Measurements from ENCODE around the gene RCOR1. TPM values are rescaled to one million over a fixed set of nuclear protein-coding genes. Genes with fewer than 3 reads are reported as not detected.
A peak's percentile ranks its signal among the peaks of the same experiment; 100 is the strongest.

RCOR1 gene
- total and polyA plus RNA-seq, 2 donors (not counting 1 experiment from before 2014, with no cell fraction given) = 8.7 to 37.1 TPM

DNA sequence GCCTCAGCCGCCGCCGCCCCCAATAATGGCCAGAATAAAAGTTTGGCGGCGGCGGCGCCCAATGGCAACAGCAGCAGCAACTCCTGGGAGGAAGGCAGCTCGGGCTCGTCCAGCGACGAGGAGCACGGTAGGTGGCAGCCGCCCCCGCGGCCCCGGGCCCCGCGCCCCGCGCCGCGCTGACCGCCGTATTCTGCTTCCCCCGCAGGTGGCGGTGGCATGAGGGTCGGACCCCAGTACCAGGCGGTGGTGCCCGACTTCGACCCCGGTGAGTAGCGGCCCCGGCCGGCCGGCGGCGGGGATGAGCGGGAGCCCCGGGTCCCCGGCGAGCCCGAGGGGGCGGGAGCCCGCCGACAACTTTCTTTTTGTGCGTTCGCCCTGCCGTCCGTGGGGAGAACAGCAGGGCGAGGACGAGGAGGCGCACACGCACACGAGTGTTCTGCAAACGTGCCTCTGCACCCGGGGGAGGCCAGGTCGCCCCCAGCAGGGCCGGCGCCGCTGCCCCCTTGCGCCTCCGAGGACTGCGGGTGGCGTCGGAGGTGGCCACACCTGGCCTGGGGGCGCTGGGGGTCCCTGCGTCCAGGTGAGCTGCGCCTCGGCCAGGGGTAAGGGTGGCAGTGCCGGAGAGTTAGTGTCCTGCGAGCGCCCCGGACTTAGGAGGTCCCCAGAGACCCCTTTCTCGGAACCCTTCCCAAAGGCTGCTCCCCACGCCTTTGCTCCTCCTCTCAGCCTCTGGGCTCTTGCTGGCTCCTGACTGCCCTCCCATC is 794 bp downstream of the RCOR1 start:
- Histone ChIP-seq H3K27me3 (replicated peaks in 1 of 4; ENCODE audit: control extremely low read depth in 1 of 4, control insufficient read depth in 3 of 4, insufficient read depth in 4 of 4, low read length in 3 of 4) (no peaks in the 10 kb centered on the region), H3K4me3 (ENCODE audit: control extremely low read depth in 1 of 5, extremely low read depth in 1 of 5, insufficient read depth in 1 of 5, low read depth in 2 of 5, low read length in 4 of 5) (peak overlapping the region; percentile 43 to 86 (median 73)), H3K4me1 (ENCODE audit: control insufficient read depth in 2 of 2, insufficient read depth in 2 of 2, low read length in 2 of 2) (peaks cover 10 to 22% of the 10 kb centered on the region in 2 donors), H3K9ac (ENCODE audit: low read length) (peak overlapping the region; percentile 80), H2AFZ (ENCODE audit: insufficient read depth, low read depth, low read length, poor library complexity, severe bottlenecking) (peak overlapping the region; percentile 56), H4K20me1 (ENCODE audit: control insufficient read depth, insufficient read depth, low read length, poor library complexity, severe bottlenecking) (peaks cover 29% of the 10 kb centered on the region), H3K27ac (ENCODE audit: low read length in 2 of 2) (peak overlapping the region; percentile 47 to 72), H3K4me2 (replicated peaks; ENCODE audit: low read depth, low read length, poor library complexity, severe bottlenecking) (peak overlapping the region; percentile 83), H3K79me2 (ENCODE audit: control insufficient read depth, insufficient read depth, low read length) (peaks cover 46% of the 10 kb centered on the region), H3K9me3 (ENCODE audit: control extremely low read depth in 1 of 3, control insufficient read depth in 2 of 3, insufficient read depth in 1 of 3, low read length in 2 of 3) (no peaks in the 10 kb centered on the region), H3K36me3 (replicated peaks in 1 of 2; ENCODE audit: control extremely low read depth in 1 of 2, control insufficient read depth in 1 of 2, extremely low read depth in 1 of 2, insufficient read depth in 2 of 2, low read length in 1 of 2) (peaks cover 0 to 1% of the 10 kb centered on the region in 2 experiments)
- ChIA-PET POLR2A (interaction anchor here (1.1 to 1.4 kb wide), 2 partner anchors 11 to 68 kb away, joined by 3 to 4 read pairs; no protein-coding TSS in a partner anchor), CTCF (interaction anchor here (0.6 to 3.1 kb wide), 9 partner anchors 18 to 155 kb away, joined by 3 to 34 read pairs (median 5); no protein-coding TSS in a partner anchor)
- peak overlapping the region; percentile 67 for H3K27ac Mint-ChIP-seq
- H3K27me3 Mint-ChIP-seq = no peaks in the 10 kb centered on the region
- TF ChIP-seq, protein P1, sequence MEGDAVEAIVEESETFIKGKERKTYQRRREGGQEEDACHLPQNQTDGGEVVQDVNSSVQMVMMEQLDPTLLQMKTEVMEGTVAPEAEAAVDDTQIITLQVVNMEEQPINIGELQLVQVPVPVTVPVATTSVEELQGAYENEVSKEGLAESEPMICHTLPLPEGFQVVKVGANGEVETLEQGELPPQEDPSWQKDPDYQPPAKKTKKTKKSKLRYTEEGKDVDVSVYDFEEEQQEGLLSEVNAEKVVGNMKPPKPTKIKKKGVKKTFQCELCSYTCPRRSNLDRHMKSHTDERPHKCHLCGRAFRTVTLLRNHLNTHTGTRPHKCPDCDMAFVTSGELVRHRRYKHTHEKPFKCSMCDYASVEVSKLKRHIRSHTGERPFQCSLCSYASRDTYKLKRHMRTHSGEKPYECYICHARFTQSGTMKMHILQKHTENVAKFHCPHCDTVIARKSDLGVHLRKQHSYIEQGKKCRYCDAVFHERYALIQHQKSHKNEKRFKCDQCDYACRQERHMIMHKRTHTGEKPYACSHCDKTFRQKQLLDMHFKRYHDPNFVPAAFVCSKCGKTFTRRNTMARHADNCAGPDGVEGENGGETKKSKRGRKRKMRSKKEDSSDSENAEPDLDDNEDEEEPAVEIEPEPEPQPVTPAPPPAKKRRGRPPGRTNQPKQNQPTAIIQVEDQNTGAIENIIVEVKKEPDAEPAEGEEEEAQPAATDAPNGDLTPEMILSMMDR (IDR thresholded peaks at IDR 0.05) = peak; percentile 71
- no peak for TF ChIP-seq EZH2 (IDR thresholded peaks at IDR 0.05; ENCODE audit: borderline replicate concordance, insufficient read depth, low read depth, low read length, poor library complexity, severe bottlenecking)
- H3K4me3 Mint-ChIP-seq = peak overlapping the region; percentile 80
- DNase-seq = peak; percentile 81
- ATAC-seq (ENCODE audit: low read depth) = peak; percentile 5
- H3K4me1 Mint-ChIP-seq = peaks cover 26% of the 10 kb centered on the region
- WGBS (ENCODE audit: insufficient coverage) = under 1% methylated on average over 71 of the region's 75 CpGs
- intact Hi-C loops (cut with micrococcal nuclease) = loop anchor here (2.0 to 5.0 kb wide), 6 partner anchors 99 to 934 kb away; partner anchors contain the start of genes EIF5, EXOC3L4, TRMT61A and ZNF839
- no peaks in the 10 kb centered on the region for H3K9me3 Mint-ChIP-seq (ENCODE audit: insufficient read depth)

DNA sequence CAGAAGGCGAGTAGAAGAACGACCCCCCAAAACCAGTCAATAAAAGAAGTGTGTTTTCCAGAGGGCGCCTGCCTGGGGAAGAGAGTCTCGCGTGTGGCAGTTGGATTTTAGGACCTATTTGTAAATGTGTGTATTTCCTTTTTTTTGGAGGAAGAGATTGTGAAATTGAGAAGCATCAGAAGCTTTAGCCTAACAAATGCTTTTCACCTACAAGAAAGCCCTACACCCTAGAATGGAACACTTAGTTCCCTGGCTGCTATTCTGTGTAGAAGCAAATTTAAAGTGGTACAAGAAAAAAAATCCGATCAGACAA is 1.3 kb downstream of the RCOR1 start:
- H3K4me2 ChIP-seq (replicated peaks; ENCODE audit: low read depth, low read length, poor library complexity, severe bottlenecking) = peak overlapping the region; percentile 83
- H3K4me3 Mint-ChIP-seq = peak overlapping the region; percentile 80
- H3K4me1 ChIP-seq (ENCODE audit: control insufficient read depth in 2 of 2, insufficient read depth in 2 of 2, low read length in 2 of 2) = peaks cover 10 to 22% of the 10 kb centered on the region in 2 donors
- peak overlapping the region; percentile 67 for H3K27ac Mint-ChIP-seq
- peak overlapping the region; percentile 56 for H2AFZ ChIP-seq (ENCODE audit: insufficient read depth, low read depth, low read length, poor library complexity, severe bottlenecking)
- peaks cover 27% of the 10 kb centered on the region for H3K4me1 Mint-ChIP-seq
- ChIA-PET CTCF (interaction anchor here (0.7 to 3.1 kb wide), 19 partner anchors 14 to 625 kb away, joined by 3 to 34 read pairs (median 5); no protein-coding TSS in a partner anchor), POLR2A (interaction anchor here (1.1 to 1.4 kb wide), 3 partner anchors 11 to 69 kb away, joined by 3 to 5 read pairs (median 4); no protein-coding TSS in a partner anchor)
- ATAC-seq (ENCODE audit: low read depth) (no peak), DNase-seq (no peak)
- H3K79me2 ChIP-seq (ENCODE audit: control insufficient read depth, insufficient read depth, low read length) = peaks cover 52% of the 10 kb centered on the region
- H3K9me3 ChIP-seq (ENCODE audit: control extremely low read depth in 1 of 3, control insufficient read depth in 2 of 3, insufficient read depth in 1 of 3, low read length in 2 of 3) = no peaks in the 10 kb centered on the region
- H4K20me1 ChIP-seq (ENCODE audit: control insufficient read depth, insufficient read depth, low read length, poor library complexity, severe bottlenecking) = peaks cover 29% of the 10 kb centered on the region
- no peaks in the 10 kb centered on the region for H3K27me3 Mint-ChIP-seq
- no CpG with 5 or more reads among the region's 6 CpGs for WGBS (ENCODE audit: insufficient coverage)
- intact Hi-C loops (cut with micrococcal nuclease) = loop anchor here (1.0 to 5.0 kb wide), 7 partner anchors 69 to 934 kb away; partner anchors contain the start of genes EIF5, EXOC3L4, TRMT61A and ZNF839
- H3K27ac ChIP-seq (ENCODE audit: low read length in 2 of 2) = no peak overlapping the region
- H3K9me3 Mint-ChIP-seq (ENCODE audit: insufficient read depth) = no peaks in the 10 kb centered on the region
- peaks cover 0 to 1% of the 10 kb centered on the region in 2 experiments for H3K36me3 ChIP-seq (replicated peaks in 1 of 2; ENCODE audit: control extremely low read depth in 1 of 2, control insufficient read depth in 1 of 2, extremely low read depth in 1 of 2, insufficient read depth in 2 of 2, low read length in 1 of 2)
- peak overlapping the region; percentile 43 to 86 (median 73) for H3K4me3 ChIP-seq (ENCODE audit: control extremely low read depth in 1 of 5, extremely low read depth in 1 of 5, insufficient read depth in 1 of 5, low read depth in 2 of 5, low read length in 4 of 5)
- peak overlapping the region; percentile 80 for H3K9ac ChIP-seq (ENCODE audit: low read length)
- no peaks in the 10 kb centered on the region for H3K27me3 ChIP-seq (replicated peaks in 1 of 4; ENCODE audit: control extremely low read depth in 1 of 4, control insufficient read depth in 3 of 4, insufficient read depth in 4 of 4, low read length in 3 of 4)
- TF ChIP-seq, protein P1 (IDR thresholded peaks at IDR 0.05) = no peak
- TF ChIP-seq EZH2 (IDR thresholded peaks at IDR 0.05; ENCODE audit: borderline replicate concordance, insufficient read depth, low read depth, low read length, poor library complexity, severe bottlenecking) = no peak

Data from B cell (primary cell).